IMR-90 (cell line): ENCODE results near the gene VDR.

Experiments
- CTCF ChIP-seq: conservative IDR thresholded peaks from 2 replicates; pipeline ENCODE4 v1.5.1; 2012; ENCODE audit warnings: mild to moderate bottlenecking, low read depth, low read length, improper control_type of control experiment
- FOS ChIP-seq: fragments of 150-350 bp; IDR thresholded peaks from 2 replicates; pipeline ENCODE4 v1.6.1; 2016; ENCODE audit warnings: low read depth, low read length
- MAFK ChIP-seq: IDR thresholded peaks from 2 replicates; pipeline ENCODE4 v1.6.1; 2012; ENCODE audit warnings: low read depth, low read length, improper control_type of control experiment
- MAZ ChIP-seq: IDR thresholded peaks from 2 replicates; pipeline ENCODE4 v1.6.1; 2012; ENCODE audit warnings: low read depth, mild to moderate bottlenecking, low read length, improper control_type of control experiment, moderate library complexity, borderline replicate concordance
- MXI1 ChIP-seq: IDR thresholded peaks from 2 replicates; pipeline ENCODE4 v1.6.1; 2012; ENCODE audit warnings: low read depth, mild to moderate bottlenecking, low read length, moderate library complexity, borderline replicate concordance
- POLR2A ChIP-seq: IDR thresholded peaks from 2 replicates; pipeline ENCODE4 v1.6.1; 2012; ENCODE audit warnings: mild to moderate bottlenecking, low read depth, low read length
- RCOR1 ChIP-seq: IDR thresholded peaks from 2 replicates; pipeline ENCODE4 v1.6.1; 2012; ENCODE audit warnings: mild to moderate bottlenecking, low read length, improper control_type of control experiment; ENCODE audit not compliant: insufficient replicate concordance

DNA sequence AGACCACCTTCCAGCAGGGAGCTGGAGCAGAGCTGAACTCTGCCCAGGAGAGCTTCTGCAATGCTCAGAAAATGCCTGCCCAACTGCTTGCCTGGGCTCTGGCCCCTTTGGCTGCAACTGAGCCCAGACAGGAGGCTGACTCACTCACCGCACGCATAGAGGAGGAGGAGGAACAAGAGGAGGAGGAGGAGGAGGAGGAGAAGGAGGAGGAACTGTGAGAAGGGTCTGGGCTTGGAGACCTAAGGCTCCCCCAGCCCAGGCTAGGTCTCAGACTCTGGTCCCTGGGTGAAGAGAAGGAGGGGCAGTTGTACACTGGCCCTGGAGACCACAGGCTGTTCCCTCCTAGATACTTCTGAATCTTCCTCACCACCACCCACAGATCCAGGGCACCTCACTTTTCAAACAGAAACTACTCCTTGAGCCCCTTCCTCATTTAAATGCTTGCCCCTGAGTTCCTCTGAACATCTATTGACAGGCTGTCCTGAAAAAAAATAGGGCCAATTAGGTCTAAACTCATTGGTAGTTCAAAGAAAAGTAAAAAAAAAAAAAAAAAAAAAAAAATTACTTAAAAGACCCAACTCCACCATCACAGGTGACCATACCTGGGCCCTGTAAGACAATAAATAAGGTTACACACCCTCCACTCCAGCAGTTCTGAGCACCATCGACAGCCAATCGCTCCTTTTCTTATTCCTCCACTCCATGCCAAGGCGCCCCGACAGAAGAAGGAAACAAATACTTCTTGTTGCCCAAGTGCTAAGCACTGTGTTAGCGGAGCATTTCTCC, 674 bp downstream of the VDR start:
- peak; percentile 81; the same call in 1 of the 2 replicates for TF ChIP-seq FOS
- peak; percentile 31; the same call in 1 of the 2 replicates for TF ChIP-seq CTCF
- TF ChIP-seq POLR2A: peak; percentile 29; the same call in 1 of the 2 replicates
- TF ChIP-seq MAFK: no peak
- peak; percentile 10 for TF ChIP-seq RCOR1
- TF ChIP-seq MXI1: no peak
- TF ChIP-seq MAZ: peak; percentile 65; the same call in 1 of the 2 replicates
